ENCODE measurements around the gene CROCC. TPM values are rescaled to one million over a fixed set of nuclear protein-coding genes. Genes with fewer than 3 reads are reported as not detected.

The CROCC gene
- total RNA-seq, 1 donor from 2014 or later = 31.9 TPM

DNA sequence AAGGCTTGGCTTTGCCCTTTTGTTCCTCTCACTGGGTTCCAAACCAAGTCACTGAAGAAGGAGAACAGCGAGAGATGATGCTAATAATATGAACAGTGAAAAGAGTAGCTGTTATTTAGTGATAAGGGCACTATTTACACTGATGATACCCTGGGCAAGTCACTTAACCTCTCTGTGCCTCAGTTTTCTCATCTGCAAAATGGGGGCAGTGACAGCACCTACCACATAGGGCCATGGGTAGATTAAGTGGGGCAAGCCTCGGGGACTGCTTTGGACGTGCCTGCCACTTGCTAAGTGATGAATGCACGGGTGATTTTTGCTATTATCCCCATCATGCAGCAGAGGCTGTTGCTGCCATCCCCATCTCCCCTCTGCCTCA, 80.8 kb downstream of the CROCC start:
- Histone ChIP-seq H3K9me3 (no peaks in the 10 kb centered on the region), H3K27me3 (no peaks in the 10 kb centered on the region), H3K36me3 (peaks cover 0 to 35% of the 10 kb centered on the region in 2 donors), H3K4me3 (no peak overlapping the region), H3K27ac (no peak overlapping the region), H3K4me1 (no peaks in the 10 kb centered on the region)
- TF ChIP-seq, protein P1, sequence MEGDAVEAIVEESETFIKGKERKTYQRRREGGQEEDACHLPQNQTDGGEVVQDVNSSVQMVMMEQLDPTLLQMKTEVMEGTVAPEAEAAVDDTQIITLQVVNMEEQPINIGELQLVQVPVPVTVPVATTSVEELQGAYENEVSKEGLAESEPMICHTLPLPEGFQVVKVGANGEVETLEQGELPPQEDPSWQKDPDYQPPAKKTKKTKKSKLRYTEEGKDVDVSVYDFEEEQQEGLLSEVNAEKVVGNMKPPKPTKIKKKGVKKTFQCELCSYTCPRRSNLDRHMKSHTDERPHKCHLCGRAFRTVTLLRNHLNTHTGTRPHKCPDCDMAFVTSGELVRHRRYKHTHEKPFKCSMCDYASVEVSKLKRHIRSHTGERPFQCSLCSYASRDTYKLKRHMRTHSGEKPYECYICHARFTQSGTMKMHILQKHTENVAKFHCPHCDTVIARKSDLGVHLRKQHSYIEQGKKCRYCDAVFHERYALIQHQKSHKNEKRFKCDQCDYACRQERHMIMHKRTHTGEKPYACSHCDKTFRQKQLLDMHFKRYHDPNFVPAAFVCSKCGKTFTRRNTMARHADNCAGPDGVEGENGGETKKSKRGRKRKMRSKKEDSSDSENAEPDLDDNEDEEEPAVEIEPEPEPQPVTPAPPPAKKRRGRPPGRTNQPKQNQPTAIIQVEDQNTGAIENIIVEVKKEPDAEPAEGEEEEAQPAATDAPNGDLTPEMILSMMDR (IDR thresholded peaks at IDR 0.05) = no peak
- no peak for TF ChIP-seq POLR2A (IDR thresholded peaks at IDR 0.05)
- intact Hi-C loops (cut with DNase I) = no loop called here
- DNase-seq (ENCODE audit: extremely low spot score in 2 of 2) = no peak

DNA sequence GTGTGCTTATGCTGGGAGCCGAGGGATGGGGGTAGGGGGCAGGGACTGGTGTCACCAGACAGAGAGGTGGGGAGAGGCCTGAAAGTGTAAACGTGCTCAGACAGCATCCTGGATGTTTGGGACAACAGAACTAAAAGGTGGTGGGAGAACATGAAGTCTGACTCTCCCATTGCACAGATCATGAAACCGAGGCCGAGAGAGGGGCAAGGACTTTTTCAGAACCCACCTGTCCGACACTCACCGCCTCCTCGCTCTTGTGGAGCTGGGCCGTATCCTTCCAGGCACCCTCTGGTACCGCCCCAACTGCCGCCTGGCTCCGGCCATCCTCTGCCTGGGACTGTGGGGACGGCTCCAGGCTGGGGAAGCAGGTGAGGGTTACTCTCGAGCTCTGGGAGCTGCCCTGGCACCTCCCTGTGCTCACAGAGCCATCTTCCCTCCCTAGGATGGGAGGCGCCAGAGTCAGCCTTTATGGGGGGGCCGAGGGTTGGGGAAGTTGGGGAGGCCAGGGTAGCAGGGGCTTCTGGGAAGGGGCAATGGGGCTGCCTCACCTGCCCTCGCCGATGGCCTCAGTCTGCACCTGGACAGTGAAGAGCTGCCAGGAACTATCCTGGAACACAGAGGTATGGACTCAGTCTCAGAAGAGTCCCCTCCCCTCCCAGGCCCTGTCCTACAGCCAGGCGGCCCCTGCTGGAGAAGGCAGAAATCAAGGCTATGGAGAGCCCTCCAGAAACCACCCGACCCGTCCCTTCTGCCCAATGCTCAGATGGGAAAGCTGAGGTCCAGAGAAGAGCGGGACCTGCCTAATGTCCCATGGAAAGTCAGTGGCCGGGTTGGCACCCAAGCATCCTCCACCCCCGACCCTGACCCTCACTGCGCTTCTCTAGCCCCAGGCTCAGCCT, 83.0 kb downstream of the CROCC start:
- Histone ChIP-seq H3K9me3 (no peaks in the 10 kb centered on the region), H3K4me3 (no peak overlapping the region), H3K36me3 (peaks cover 0 to 35% of the 10 kb centered on the region in 2 donors), H3K4me1 (peaks cover 6% of the 10 kb centered on the region), H3K27me3 (no peaks in the 10 kb centered on the region), H3K27ac (no peak overlapping the region)
- TF ChIP-seq POLR2AphosphoS5 (IDR thresholded peaks at IDR 0.05; ENCODE audit: insufficient read depth in 1 of 2, low read depth in 1 of 2) (no peak), POLR2A (IDR thresholded peaks at IDR 0.05) (no peak)
- TF ChIP-seq, protein P1 (IDR thresholded peaks at IDR 0.05) = no peak
- DNase-seq (ENCODE audit: extremely low spot score in 2 of 2) = no peak
- intact Hi-C loops (cut with DNase I) = no loop called here

DNA sequence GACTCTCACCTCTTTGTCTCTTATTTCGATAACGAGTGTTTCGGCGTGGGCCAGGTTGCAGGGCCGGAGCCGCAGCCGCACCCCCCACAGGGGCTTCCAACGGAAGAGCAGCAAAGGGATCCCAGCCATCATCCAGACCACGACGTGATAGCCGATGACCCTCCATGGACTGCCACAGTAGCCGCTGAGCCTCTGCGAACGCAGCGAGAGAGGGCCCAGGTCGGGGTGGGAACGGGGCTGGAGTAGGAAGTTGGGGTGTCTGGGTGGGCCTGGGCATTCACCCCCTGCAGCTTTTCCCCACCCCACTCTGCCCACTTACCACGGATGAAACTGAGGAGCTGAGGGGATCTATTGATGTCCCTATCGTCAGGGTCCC, 83.6 kb downstream of the CROCC start:
- no peak overlapping the region for H3K4me3 ChIP-seq
- no peak overlapping the region for H3K27ac ChIP-seq
- intact Hi-C loops (cut with DNase I) = no loop called here
- H3K36me3 ChIP-seq = peaks cover 0 to 35% of the 10 kb centered on the region in 2 donors
- DNase-seq (ENCODE audit: extremely low spot score in 2 of 2) = no peak
- peaks cover 12% of the 10 kb centered on the region for H3K4me1 ChIP-seq
- no peaks in the 10 kb centered on the region for H3K9me3 ChIP-seq
- no peaks in the 10 kb centered on the region for H3K27me3 ChIP-seq
- TF ChIP-seq POLR2AphosphoS5 (IDR thresholded peaks at IDR 0.05; ENCODE audit: insufficient read depth in 1 of 2, low read depth in 1 of 2) (no peak), POLR2A (IDR thresholded peaks at IDR 0.05) (no peak)
- TF ChIP-seq, protein P1 (IDR thresholded peaks at IDR 0.05) = no peak

DNA sequence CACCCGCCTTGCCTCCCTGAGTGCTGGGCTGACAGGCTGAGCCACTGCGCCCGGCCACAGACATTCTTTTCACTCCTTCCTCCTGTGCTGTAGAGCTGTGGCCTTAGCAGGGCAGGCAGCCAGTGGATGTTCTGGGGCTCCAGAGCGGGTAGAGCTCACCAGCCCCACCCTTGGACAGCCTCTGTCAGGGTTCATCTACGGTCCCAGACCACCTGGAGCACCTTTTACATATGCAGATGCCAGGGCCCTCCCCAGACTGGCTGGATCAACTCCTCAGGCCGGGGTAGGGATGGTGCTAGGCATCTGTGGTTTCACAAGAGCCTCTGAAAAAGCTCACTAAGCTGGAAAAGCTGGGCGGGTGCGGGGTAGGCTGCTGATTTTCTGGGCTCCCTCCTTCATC, 85.4 kb downstream of the CROCC start:
- Histone ChIP-seq H3K27me3 (no peaks in the 10 kb centered on the region), H3K4me1 (peaks cover 24% of the 10 kb centered on the region), H3K4me3 (no peak overlapping the region), H3K9me3 (no peaks in the 10 kb centered on the region), H3K27ac (no peak overlapping the region), H3K36me3 (peaks cover 0 to 25% of the 10 kb centered on the region in 2 donors)
- intact Hi-C loops (cut with DNase I) = no loop called here
- TF ChIP-seq POLR2AphosphoS5 (IDR thresholded peaks at IDR 0.05; ENCODE audit: insufficient read depth in 1 of 2, low read depth in 1 of 2) (no peak), POLR2A (IDR thresholded peaks at IDR 0.05) (no peak)
- TF ChIP-seq, protein P1 (IDR thresholded peaks at IDR 0.05) = no peak
- no peak for DNase-seq (ENCODE audit: extremely low spot score in 2 of 2)

DNA sequence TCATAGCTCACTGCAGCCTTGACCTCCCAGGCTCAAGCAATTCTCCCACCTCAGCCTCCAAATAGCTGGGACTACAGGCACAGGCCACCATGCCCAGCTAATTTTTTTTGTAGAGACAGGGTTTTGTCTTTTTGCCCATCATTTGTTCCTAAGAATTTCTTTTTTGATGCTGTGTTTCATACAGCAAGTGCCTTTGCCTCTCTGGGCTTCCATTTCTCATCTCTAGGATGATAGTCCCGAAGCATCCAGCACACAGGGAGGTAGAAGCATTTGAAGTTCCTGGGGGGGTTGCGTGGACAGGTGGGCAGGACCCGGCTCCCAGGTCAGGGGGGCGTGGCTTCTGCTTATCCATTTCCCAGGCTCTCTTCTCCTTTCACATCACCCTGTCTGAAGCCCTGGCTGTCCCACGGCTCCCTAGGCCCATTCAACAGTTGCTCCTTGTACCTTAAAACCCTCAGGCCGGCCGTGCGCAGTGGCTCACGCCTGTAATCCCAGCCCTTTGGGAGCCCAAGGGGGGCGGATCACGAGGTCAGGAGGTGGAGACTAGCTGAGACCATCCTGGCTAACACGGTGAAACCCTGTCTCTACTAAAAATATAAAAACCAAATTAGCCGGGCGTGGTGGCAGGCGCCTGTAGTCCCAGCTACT, 86.6 kb downstream of the CROCC start:
- intact Hi-C loops (cut with DNase I) = no loop called here

More for the DNA sequence above, 86.6 kb downstream of the CROCC start:
- Histone ChIP-seq H3K4me3 (no peak overlapping the region), H3K4me1 (peaks cover 28% of the 10 kb centered on the region), H3K27me3 (no peaks in the 10 kb centered on the region), H3K36me3 (peaks cover 0 to 16% of the 10 kb centered on the region in 2 donors), H3K27ac (no peak overlapping the region), H3K9me3 (no peaks in the 10 kb centered on the region)
- DNase-seq (ENCODE audit: extremely low spot score in 2 of 2) = no peak
- TF ChIP-seq POLR2AphosphoS5 (IDR thresholded peaks at IDR 0.05; ENCODE audit: insufficient read depth in 1 of 2, low read depth in 1 of 2) (no peak), POLR2A (IDR thresholded peaks at IDR 0.05) (no peak)
- TF ChIP-seq, protein P1 (IDR thresholded peaks at IDR 0.05) = no peak
